ENCODE data around the gene KDELR3. TPM values are rescaled to one million over a fixed set of nuclear protein-coding genes. Genes with fewer than 3 reads are reported as not detected.

The KDELR3 gene
- total RNA-seq, 1 donor from 2014 or later, result 72.6 TPM

GRCh38 chr22:38506118-38506962 lies 38.4 kb downstream of the KDELR3 start, which contains the start of gene DDX17:
DDX17 (minus strand) TSS chr22:38506311.
- Mint-ChIP-seq H3K27me3 (ENCODE audit: low read depth, unreplicated experiment) (no peaks in the 10 kb centered on the region), H3K4me1 (ENCODE audit: low read depth, unreplicated experiment) (peaks cover 13% of the 10 kb centered on the region), H3K4me3 (ENCODE audit: unreplicated experiment) (peak within 1 kb of the TSS; percentile 99), H3K9me3 (ENCODE audit: unreplicated experiment) (peaks cover 3% of the 10 kb centered on the region), H3K27ac (ENCODE audit: unreplicated experiment) (peak within 1 kb of the TSS; percentile 100), H3K36me3 (ENCODE audit: low read depth, unreplicated experiment) (peaks cover 7% of the 10 kb centered on the region)
- DNase-seq (ENCODE audit: low read depth) (peak; percentile 92), FAIRE-seq (peak; percentile 45)
- Histone ChIP-seq H3K4me2 (ENCODE audit: low read length) (peak within 1 kb of the TSS; percentile 88), H3K36me3 (ENCODE audit: insufficient read depth, low read length) (peaks cover 3% of the 10 kb centered on the region), H3K27me3 (ENCODE audit: insufficient read depth, low read length) (no peaks in the 10 kb centered on the region), H3K9me3 (ENCODE audit: insufficient read depth, low read depth, low read length) (no peaks in the 10 kb centered on the region), H3K4me1 (ENCODE audit: insufficient read depth, low read length) (no peaks in the 10 kb centered on the region), H3K79me2 (ENCODE audit: insufficient read depth, low read length) (peaks cover 49% of the 10 kb centered on the region), H4K20me1 (ENCODE audit: insufficient read depth, low read length) (peaks cover 39% of the 10 kb centered on the region), H2AFZ (ENCODE audit: low read depth, low read length) (peak within 1 kb of the TSS; percentile 91), H3K9ac (ENCODE audit: low read length) (peak within 1 kb of the TSS; percentile 100), H3K27ac (ENCODE audit: low read depth, low read length) (peak within 1 kb of the TSS; percentile 100), H3K4me3 (ENCODE audit: insufficient read depth, low read depth, low read length) (peak within 1 kb of the TSS; percentile 98)
- no peak for TF ChIP-seq EZH2 (IDR thresholded peaks at IDR 0.05; ENCODE audit: insufficient read depth, low read length)
- no peak for TF ChIP-seq CTCF (IDR thresholded peaks at IDR 0.05; ENCODE audit: insufficient read depth, low read depth, low read length)

- no peak for FAIRE-seq
- Histone ChIP-seq H3K4me2 (ENCODE audit: low read length) (no peak overlapping the region), H3K9ac (ENCODE audit: low read length) (no peak overlapping the region), H3K4me1 (ENCODE audit: insufficient read depth, low read length) (no peaks in the 10 kb centered on the region), H3K4me3 (ENCODE audit: insufficient read depth, low read depth, low read length) (no peak overlapping the region), H3K36me3 (ENCODE audit: insufficient read depth, low read length) (no peaks in the 10 kb centered on the region), H3K79me2 (ENCODE audit: insufficient read depth, low read length) (peaks cover 7% of the 10 kb centered on the region), H3K27ac (ENCODE audit: low read depth, low read length) (no peak overlapping the region), H3K27me3 (ENCODE audit: insufficient read depth, low read length) (no peaks in the 10 kb centered on the region), H3K9me3 (ENCODE audit: insufficient read depth, low read depth, low read length) (no peaks in the 10 kb centered on the region), H2AFZ (ENCODE audit: low read depth, low read length) (no peak overlapping the region), H4K20me1 (ENCODE audit: insufficient read depth, low read length) (no peaks in the 10 kb centered on the region)
- no peak for DNase-seq (ENCODE audit: low read depth)
- Mint-ChIP-seq H3K36me3 (ENCODE audit: low read depth, unreplicated experiment) (no peaks in the 10 kb centered on the region), H3K27me3 (ENCODE audit: low read depth, unreplicated experiment) (no peaks in the 10 kb centered on the region), H3K27ac (ENCODE audit: unreplicated experiment) (no peak overlapping the region), H3K4me3 (ENCODE audit: unreplicated experiment) (no peak overlapping the region), H3K4me1 (ENCODE audit: low read depth, unreplicated experiment) (peaks cover 3% of the 10 kb centered on the region), H3K9me3 (ENCODE audit: unreplicated experiment) (peaks cover 3% of the 10 kb centered on the region)
- no peak for TF ChIP-seq EZH2 (IDR thresholded peaks at IDR 0.05; ENCODE audit: insufficient read depth, low read length)
- TF ChIP-seq CTCF (IDR thresholded peaks at IDR 0.05; ENCODE audit: insufficient read depth, low read depth, low read length), result no peak
Observed at GRCh38 chr22:38510416-38510970, 42.6 kb downstream of the KDELR3 start.

Measured in astrocyte (in vitro differentiated cells and primary cell).